ENCODE measurements around the gene RAP1GDS1. TPM values are rescaled to one million over a fixed set of nuclear protein-coding genes. Genes with fewer than 3 reads are reported as not detected.

Gene RAP1GDS1
- total RNA-seq, 2 experiments from 2014 or later, result 22.3 to 25.2 TPM

GRCh38 chr4:98434816-98435215 lies 173.6 kb downstream of the RAP1GDS1 start:
- Histone ChIP-seq H3K9me3 (ENCODE audit: control insufficient read depth in 1 of 2, insufficient read depth in 1 of 2, low read length in 2 of 2) (no peaks in the 10 kb centered on the region), H3K4me3 (ENCODE audit: low read length) (no peak overlapping the region), H3K36me3 (ENCODE audit: insufficient read depth, low read length) (peaks cover 23% of the 10 kb centered on the region), H3K27me3 (ENCODE audit: control insufficient read depth in 1 of 2, insufficient read depth in 2 of 2, low read length in 2 of 2) (no peaks in the 10 kb centered on the region), H3K4me1 (ENCODE audit: insufficient read depth, low read length) (no peaks in the 10 kb centered on the region), H3K27ac (ENCODE audit: low read depth in 1 of 2, low read length in 2 of 2) (no peak overlapping the region)
- Mint-ChIP-seq H3K27ac (no peak overlapping the region), H3K27me3 (no peaks in the 10 kb centered on the region), H3K9me3 (no peaks in the 10 kb centered on the region), H3K4me1 (ENCODE audit: low read depth) (no peaks in the 10 kb centered on the region), H3K4me3 (no peak overlapping the region), H3K36me3 (ENCODE audit: low read depth) (peaks cover 73% of the 10 kb centered on the region)
- POLR2A ChIA-PET, result no interaction called here
- TF ChIP-seq CTCF (IDR thresholded peaks at IDR 0.05), result no peak
- DNase-seq, result no peak
- CTCF ChIA-PET, result no interaction called here
- intact Hi-C loops (cut with DNase I, micrococcal nuclease), result no loop called here
- no peak for ATAC-seq (ENCODE audit: poor library complexity)

GRCh38 chr4:98444371-98444770 lies 183.2 kb downstream of the RAP1GDS1 start:
- Histone ChIP-seq H3K27me3 (ENCODE audit: control insufficient read depth in 1 of 2, insufficient read depth in 2 of 2, low read length in 2 of 2) (no peaks in the 10 kb centered on the region), H3K4me3 (ENCODE audit: low read length) (no peak overlapping the region), H3K36me3 (ENCODE audit: insufficient read depth, low read length) (peaks cover 21% of the 10 kb centered on the region), H3K4me1 (ENCODE audit: insufficient read depth, low read length) (peaks cover 38% of the 10 kb centered on the region), H3K27ac (ENCODE audit: low read depth in 1 of 2, low read length in 2 of 2) (no peak overlapping the region), H3K9me3 (ENCODE audit: control insufficient read depth in 1 of 2, insufficient read depth in 1 of 2, low read length in 2 of 2) (no peaks in the 10 kb centered on the region)
- no peak for TF ChIP-seq CTCF (IDR thresholded peaks at IDR 0.05)
- peaks cover 43% of the 10 kb centered on the region for H3K36me3 Mint-ChIP-seq (ENCODE audit: low read depth)
- DNase-seq, result no peak
- H3K27me3 Mint-ChIP-seq, result no peaks in the 10 kb centered on the region
- H3K27ac Mint-ChIP-seq, result no peak overlapping the region
- intact Hi-C loops (cut with DNase I, micrococcal nuclease), result no loop called here
- CTCF ChIA-PET, result no interaction called here
- no peak for ATAC-seq (ENCODE audit: poor library complexity)
- POLR2A ChIA-PET, result no interaction called here
- H3K4me3 Mint-ChIP-seq, result no peak overlapping the region
- H3K9me3 Mint-ChIP-seq, result no peaks in the 10 kb centered on the region
- peaks cover 33% of the 10 kb centered on the region for H3K4me1 Mint-ChIP-seq (ENCODE audit: low read depth)

- H3K4me3 ChIP-seq (ENCODE audit: low read length), result peak overlapping the region; percentile 9
- H3K9me3 Mint-ChIP-seq, result no peaks in the 10 kb centered on the region
- peaks cover 35% of the 10 kb centered on the region for H3K4me1 Mint-ChIP-seq (ENCODE audit: low read depth)
These were observed 185.6 kb downstream of the RAP1GDS1 start for GRCh38 chr4:98446499-98447375.

More at GRCh38 chr4:98446499-98447375, 185.6 kb downstream of the RAP1GDS1 start:
- TF ChIP-seq CTCF (IDR thresholded peaks at IDR 0.05), result no peak
- Histone ChIP-seq H3K27ac (ENCODE audit: low read depth in 1 of 2, low read length in 2 of 2) (peak overlapping the region in 1 of 2 donors; percentile 48), H3K36me3 (ENCODE audit: insufficient read depth, low read length) (peaks cover 13% of the 10 kb centered on the region), H3K27me3 (ENCODE audit: control insufficient read depth in 1 of 2, insufficient read depth in 2 of 2, low read length in 2 of 2) (no peaks in the 10 kb centered on the region), H3K9me3 (ENCODE audit: control insufficient read depth in 1 of 2, insufficient read depth in 1 of 2, low read length in 2 of 2) (no peaks in the 10 kb centered on the region), H3K4me1 (ENCODE audit: insufficient read depth, low read length) (peaks cover 42% of the 10 kb centered on the region)
- H3K4me3 Mint-ChIP-seq, result peak overlapping the region; percentile 28
- intact Hi-C loops (cut with DNase I, micrococcal nuclease), result loop anchor here in 1 of 2 experiments (5.0 kb wide), 1 partner anchor 184 kb away; the partner anchor contains the start of gene RAP1GDS1
- peak; percentile 88 for ATAC-seq (ENCODE audit: poor library complexity)
- H3K27me3 Mint-ChIP-seq, result no peaks in the 10 kb centered on the region
- ChIA-PET CTCF (interaction anchor here (1.0 kb wide), 1 partner anchor 548 kb away, joined by 3 read pairs; no protein-coding TSS in a partner anchor), POLR2A (interaction anchor here (1.8 kb wide), 1 partner anchor 185 kb away, joined by 9 read pairs; the partner anchor contains the start of gene RAP1GDS1)
- peaks cover 21% of the 10 kb centered on the region for H3K36me3 Mint-ChIP-seq (ENCODE audit: low read depth)
- DNase-seq, result peak; percentile 27 to 86 (median 49)
- peak overlapping the region; percentile 78 for H3K27ac Mint-ChIP-seq

All from CD4-positive, alpha-beta T cell (primary cell).